ENCODE data around the gene EBPL. TPM values are rescaled to one million over a fixed set of nuclear protein-coding genes. Genes with fewer than 3 reads are reported as not detected.
A peak's percentile ranks its signal among the peaks of the same experiment; 100 is the strongest.
"Not testable (repeated sequence)": the region's sequence is repeated elsewhere in the genome, so short reads cannot be mapped to it uniquely, and the experiment has no call there.

EBPL gene
- 83.0 and 105 TPM in 2 replicates for total RNA-seq (2014; rRNA removed)
- polyA plus RNA-seq (2012): 40.8 TPM

GRCh38 chr13:49690995-49691784 lies at the start of gene EBPL:
TSS of gene EBPL (minus strand) at chr13:49691486. CDS start at chr13:49691424, 62 bp downstream.
- DNase-seq (ENCODE audit: low read depth): peak; percentile 85

GRCh38 chr13:49740870-49741269 lies 49.6 kb upstream of the EBPL start:
- DNase-seq (ENCODE audit: low read depth): no peak

DNA sequence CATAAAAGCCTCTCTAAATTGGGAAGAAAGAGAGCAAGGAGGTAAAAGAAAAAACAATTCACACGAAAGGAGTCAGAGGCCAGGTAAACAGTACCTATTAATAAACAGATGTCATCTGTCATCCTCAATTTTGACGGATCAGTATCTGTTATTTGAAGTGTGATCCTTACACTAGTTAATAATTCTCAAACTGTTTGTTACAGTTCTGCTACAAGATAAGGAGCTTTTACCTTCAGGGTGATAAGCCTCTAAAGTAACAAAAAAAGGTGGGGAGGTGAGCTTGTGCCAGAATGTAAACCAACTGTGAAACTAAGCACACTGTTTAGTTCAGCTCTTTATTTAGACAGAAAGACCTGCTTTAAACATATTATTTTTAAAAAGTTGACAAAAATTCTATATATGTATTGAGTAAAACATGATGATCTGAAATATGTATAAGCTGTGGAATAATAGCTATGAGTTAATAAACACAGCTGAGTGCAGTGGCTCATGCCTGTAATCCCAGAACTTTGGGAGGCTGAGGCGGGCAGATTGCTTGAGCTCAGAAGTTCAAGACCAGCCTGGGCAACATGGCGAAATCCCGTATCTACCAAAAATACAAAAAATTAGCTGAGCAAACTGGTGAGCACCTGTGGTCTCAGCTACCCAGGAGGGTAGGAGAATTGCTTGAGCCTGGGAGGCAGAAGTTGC lies 48.4 kb upstream of the EBPL start:
- DNase-seq (ENCODE audit: low read depth): no peak

GRCh38 chr13:49733181-49733951 lies 42.1 kb upstream of the EBPL start:
- no peak for DNase-seq (ENCODE audit: low read depth)

DNA sequence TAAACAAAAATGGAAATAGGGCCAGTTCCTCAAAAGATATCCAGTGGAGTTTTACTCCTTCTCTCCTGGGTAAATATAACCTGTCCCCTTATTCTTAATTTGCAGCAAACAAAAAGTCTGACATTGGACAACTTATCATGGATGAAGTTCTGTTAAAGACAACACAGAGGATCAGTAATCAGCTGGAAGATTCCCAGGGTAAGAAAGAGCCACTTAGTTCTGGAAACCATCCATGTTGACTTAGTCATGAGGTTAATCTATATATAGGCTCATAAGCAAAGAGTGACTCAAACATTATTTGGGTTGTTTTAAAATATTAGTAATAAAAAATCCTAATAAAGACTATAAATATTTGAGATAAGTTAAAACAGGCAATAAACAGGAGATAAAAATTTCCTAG lies 40.5 kb upstream of the EBPL start:
- DNase-seq (ENCODE audit: low read depth): peak; percentile 52

DNA sequence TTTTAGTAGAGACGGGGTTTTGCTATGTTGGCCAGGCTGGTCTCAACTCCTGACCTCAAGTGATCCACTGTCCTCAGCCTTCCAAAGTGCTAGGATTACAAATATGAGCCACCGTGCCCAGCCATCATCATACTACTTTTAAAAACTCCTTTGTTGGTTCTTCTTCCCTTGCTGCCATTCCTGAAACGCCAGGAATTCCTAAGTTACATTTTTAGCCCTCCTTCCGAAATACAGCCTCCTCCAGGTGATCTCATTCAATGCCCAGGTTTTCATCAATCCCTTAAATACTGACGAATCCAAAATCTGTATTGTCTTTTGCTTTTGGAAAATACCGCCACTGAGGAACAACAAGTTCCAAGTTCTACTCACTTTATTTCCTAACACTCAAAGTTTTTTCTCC lies 25.3 kb upstream of the EBPL start:
- DNase-seq (ENCODE audit: low read depth): no peak

DNA sequence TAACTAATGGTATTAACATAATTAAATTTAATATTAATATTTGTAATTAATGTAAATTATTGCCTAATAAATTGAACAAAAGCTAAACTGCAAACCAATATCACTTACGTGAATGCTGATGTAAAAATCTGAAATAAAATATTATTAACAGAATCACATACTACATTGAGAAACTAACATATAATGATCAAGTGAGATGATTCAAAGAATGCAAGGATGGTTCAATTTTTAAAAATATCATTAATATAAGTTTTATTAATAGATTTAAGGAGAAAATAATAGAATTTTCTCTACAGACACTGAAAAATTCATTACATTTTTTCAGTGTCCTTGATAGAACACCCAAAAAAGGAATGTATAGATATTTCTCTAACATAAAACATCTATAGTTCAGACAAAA lies 23.5 kb upstream of the EBPL start:
- no peak for DNase-seq (ENCODE audit: low read depth)

GRCh38 chr13:49711218-49711863 lies 20.1 kb upstream of the EBPL start:
- peak; percentile 76 for DNase-seq (ENCODE audit: low read depth)

- not testable (repeated sequence) for DNase-seq (ENCODE audit: low read depth)
Measured at GRCh38 chr13:49704264-49704663, 13.0 kb upstream of the EBPL start.

DNA sequence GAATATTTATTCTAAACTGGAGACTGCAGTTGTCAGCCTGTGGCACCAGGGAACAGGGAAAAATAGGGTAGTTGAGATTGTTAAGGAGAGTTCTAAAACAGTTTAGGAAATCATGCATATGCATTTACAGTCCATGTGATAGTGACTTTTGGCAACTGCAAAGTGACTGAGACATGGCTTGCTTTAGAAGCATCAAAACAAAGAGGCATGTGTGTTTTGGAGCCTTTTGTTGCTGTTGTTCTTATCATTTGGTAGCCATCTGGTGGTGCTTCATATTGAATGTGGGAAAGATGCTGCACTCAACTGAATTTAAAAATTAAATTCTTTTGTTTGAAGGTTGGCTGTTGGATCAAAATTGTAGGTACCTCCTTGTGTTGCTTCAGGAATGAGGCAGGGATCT lies 10.2 kb upstream of the EBPL start:
- DNase-seq (ENCODE audit: low read depth): no peak

GRCh38 chr13:49697468-49697867 lies 6.2 kb upstream of the EBPL start:
- no peak for DNase-seq (ENCODE audit: low read depth)

GRCh38 chr13:49694446-49694845 lies 3.2 kb upstream of the EBPL start:
- DNase-seq (ENCODE audit: low read depth): no peak

GRCh38 chr13:49693877-49694276 lies 2.6 kb upstream of the EBPL start:
- DNase-seq (ENCODE audit: low read depth): no peak

DNA sequence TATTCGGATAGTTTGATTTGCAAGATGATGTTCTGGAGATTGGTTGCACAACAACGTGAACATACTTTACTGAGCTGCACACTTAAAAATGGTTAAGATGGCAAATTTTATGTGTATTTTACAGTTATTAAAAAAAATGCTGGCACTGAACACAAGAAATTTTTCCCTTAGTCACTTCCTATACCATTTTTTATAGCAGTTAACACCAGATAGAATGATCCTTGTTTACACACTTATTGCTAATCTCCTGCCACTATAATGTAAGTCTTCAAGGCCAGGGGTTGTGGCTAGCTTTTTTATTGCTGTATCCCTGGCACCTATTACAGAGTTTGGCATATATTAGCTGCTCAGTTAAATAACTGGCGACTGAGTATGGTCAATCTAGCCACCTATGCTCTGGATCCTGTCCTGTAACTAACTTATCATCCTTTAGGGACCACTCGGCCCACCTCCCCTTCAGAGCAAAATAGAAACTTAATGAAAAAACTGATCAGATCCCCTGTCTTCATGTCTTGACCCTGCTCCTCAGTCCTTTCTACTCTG lies 2.0 kb upstream of the EBPL start:
- no peak for DNase-seq (ENCODE audit: low read depth)

DNA sequence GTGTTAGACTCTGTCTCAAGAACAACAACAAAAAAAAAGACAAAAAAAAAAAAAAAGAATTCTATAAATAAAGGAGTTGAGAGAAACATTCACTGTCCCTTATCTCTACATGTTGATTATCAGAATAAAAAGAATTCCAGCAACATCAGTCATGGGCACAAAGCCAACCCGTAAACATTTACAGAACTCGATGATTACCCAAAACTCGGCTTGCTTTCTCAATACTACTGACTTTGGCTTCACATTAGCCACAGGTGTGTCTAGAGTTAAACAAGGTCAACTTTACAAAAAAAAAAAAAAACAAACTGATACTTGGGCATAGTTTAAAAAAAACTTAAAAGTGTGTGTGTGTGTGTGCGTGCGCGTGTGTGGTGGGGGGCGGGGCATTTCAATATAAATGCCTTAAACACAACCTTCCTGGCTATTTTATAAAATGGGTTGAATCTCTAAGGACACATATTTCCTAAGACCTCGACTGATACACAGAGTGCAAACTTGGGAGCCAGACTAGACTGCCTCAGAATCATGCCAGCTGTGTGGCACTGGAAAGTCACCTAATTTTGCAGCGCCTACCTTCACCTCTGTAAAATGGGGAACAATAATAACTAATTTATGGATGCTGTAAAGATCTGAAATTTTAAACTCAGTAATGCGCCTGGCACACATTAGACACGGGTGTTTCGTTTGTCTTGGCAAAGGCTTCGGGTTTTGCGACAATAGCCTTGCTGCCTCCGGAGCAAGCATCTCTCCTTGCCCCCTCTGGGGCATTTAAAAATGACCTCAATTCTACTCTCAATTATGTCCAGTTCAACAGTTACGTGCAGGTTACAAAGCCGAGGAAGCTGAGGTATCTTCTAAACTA lies 922 bp downstream of the EBPL start:
- peak; percentile 37 for DNase-seq (ENCODE audit: low read depth)

DNA sequence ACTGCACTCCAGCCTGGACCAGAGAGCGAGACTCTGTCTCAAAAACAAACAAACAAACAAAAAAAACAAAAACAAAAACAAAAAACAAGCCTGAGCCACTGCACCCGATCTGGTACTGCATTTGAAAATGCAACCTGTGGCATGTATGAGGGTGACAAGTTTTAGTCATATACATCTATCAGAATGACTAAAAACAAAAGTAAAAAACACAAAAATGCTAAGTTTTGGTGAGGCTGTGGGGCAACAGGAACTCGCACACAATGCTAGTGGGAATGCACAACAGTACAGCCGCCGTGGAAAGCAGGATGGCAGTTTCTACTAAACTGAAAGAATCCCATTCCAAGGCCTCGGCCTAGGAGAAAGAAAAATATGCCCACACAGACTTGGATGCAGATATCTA lies 7.8 kb downstream of the EBPL start:
- no peak for DNase-seq (ENCODE audit: low read depth)

- DNase-seq (ENCODE audit: low read depth): peak; percentile 59
Measured at GRCh38 chr13:49681842-49682435, 9.3 kb downstream of the EBPL start.

GRCh38 chr13:49679246-49679645 lies 12.0 kb downstream of the EBPL start:
- DNase-seq (ENCODE audit: low read depth): no peak

- no peak for DNase-seq (ENCODE audit: low read depth)
Measured at GRCh38 chr13:49678191-49678914, 12.9 kb downstream of the EBPL start.
